Keratinocyte (primary cell): ENCODE results near the gene EGLN3. TPM values are rescaled to one million over a fixed set of nuclear protein-coding genes. Genes with fewer than 3 reads are reported as not detected.

Experiments
- DNase-seq: peaks from one replicate; pipeline ENCODE4 v3.0.0-alpha.2; 2011; ENCODE audit warnings: low read depth, missing footprints, low spot score
- FAIRE-seq: peaks from 2 replicates; lab custom pipeline; 2011; peaks lifted over from hg19 to GRCh38; lab: Jason Lieb, UNC
- H2AFZ ChIP-seq: 2 replicates; pipeline ENCODE4 v1.6.0; 2012; ENCODE audit warnings: low read length, control low read depth, inconsistent platforms; ENCODE audit not compliant: control insufficient read depth
- H3K27ac ChIP-seq: 2 replicates; pipeline ENCODE4 v1.5.1; 2011; ENCODE audit warnings: low read length; ENCODE audit not compliant: control insufficient read depth, insufficient read depth
- H3K27me3 ChIP-seq: 3 replicates; pipeline ENCODE4 v1.6.0; 2011; ENCODE audit warnings: low read length; ENCODE audit not compliant: control insufficient read depth, insufficient read depth; ENCODE audit errors: extremely low read depth
- H3K36me3 ChIP-seq, 2 experiments: 2 replicates in 1 of 2; 3 replicates in 1 of 2; pipeline ENCODE4 v1.5.1; 2011; ENCODE audit warnings: low read length in 2 of 2, mild to moderate bottlenecking in 1 of 2; ENCODE audit not compliant: control insufficient read depth in 2 of 2, insufficient read depth in 2 of 2; ENCODE audit errors: extremely low read depth in 1 of 2
- H3K4me1 ChIP-seq: 3 replicates; pipeline ENCODE4 v1.5.1; 2011; ENCODE audit warnings: low read length; ENCODE audit not compliant: control insufficient read depth, insufficient read depth; ENCODE audit errors: extremely low read depth
- H3K4me2 ChIP-seq: 3 replicates; pipeline ENCODE4 v1.6.0; 2011; ENCODE audit warnings: low read depth, low read length; ENCODE audit not compliant: control insufficient read depth, insufficient read depth; ENCODE audit errors: extremely low read depth
- H3K4me3 ChIP-seq, 3 experiments: fragments of 200-600 bp in 1 of 3; sonication (generic) in 1 of 3; 2 replicates in 2 of 3; 3 replicates in 1 of 3; pipeline ENCODE4 v1.5.1; 2011 to 2016; ENCODE audit warnings: low read length in 3 of 3, mild to moderate bottlenecking in 3 of 3, control low read depth in 2 of 3, inconsistent platforms in 1 of 3, low read depth in 1 of 3, mixed read lengths in 1 of 3, mixed run types in 1 of 3, moderate library complexity in 1 of 3; ENCODE audit not compliant: control insufficient read depth in 2 of 3, insufficient read depth in 2 of 3; ENCODE audit errors: extremely low read depth in 1 of 3
- H3K79me2 ChIP-seq: 2 replicates; pipeline ENCODE4 v1.6.0; 2012; ENCODE audit warnings: low read length; ENCODE audit not compliant: control insufficient read depth, insufficient read depth
- H3K9ac ChIP-seq: 3 replicates; pipeline ENCODE4 v1.6.0; 2011; ENCODE audit warnings: low read length; ENCODE audit not compliant: control insufficient read depth, insufficient read depth; ENCODE audit errors: extremely low read depth
- H3K9me1 ChIP-seq: 3 replicates; pipeline ENCODE4 v1.6.0; 2011; ENCODE audit warnings: low read length; ENCODE audit not compliant: control insufficient read depth, insufficient read depth; ENCODE audit errors: extremely low read depth
- H3K9me3 ChIP-seq: 2 replicates; pipeline ENCODE4 v1.5.1; 2012; ENCODE audit warnings: low read depth, low read length; ENCODE audit not compliant: control insufficient read depth
- H4K20me1 ChIP-seq: 3 replicates; pipeline ENCODE4 v1.6.0; 2011; ENCODE audit warnings: low read length; ENCODE audit not compliant: control insufficient read depth, insufficient read depth; ENCODE audit errors: extremely low read depth
- EZH2 ChIP-seq: IDR thresholded peaks from one replicate; pipeline ENCODE4 v1.6.1; 2012; ENCODE audit warnings: inconsistent platforms, mild to moderate bottlenecking, low read length, moderate library complexity
- dilution Hi-C: fragments of 300-500 bp; cut with MboI; formaldehyde crosslinking; loops from one replicate; pipeline ENCODE4 v1.7.0; 2020; ENCODE audit warnings: low sequenced_read_pairs; ENCODE audit not compliant: extremely low pct_ligation_motif_present
- polyA plus RNA-seq, 5 experiments: library from polyadenylated mRNA; depleted of rRNA in 3 of 5; stranded (reverse) in 3 of 5; stranded (forward) in 1 of 5; unstranded in 1 of 5; fragments of >200 nt; gene quantifications; 1 replicate in 1 of 5; 2 replicates in 3 of 5; 3 replicates in 1 of 5; pipeline versions ENCODE4 v1.2.1 to v1.2.3, GENCODE V29; 2011 to 2012; ENCODE audit warnings: missing spikeins in 2 of 5, low read depth in 1 of 5, low replicate concordance in 1 of 5
- TF ChIP-seq, protein P1 (sequence below), 3 experiments: IDR thresholded peaks in 1 of 3; conservative IDR thresholded peaks in 1 of 3; optimal IDR thresholded peaks in 1 of 3; 2 replicates in 2 of 3; 3 replicates in 1 of 3; pipeline versions ENCODE3 to v1.5.1; 2011; ENCODE audit warnings: low read length in 3 of 3, mild to moderate bottlenecking in 3 of 3, moderate library complexity in 2 of 3, control low read depth in 1 of 3, inconsistent platforms in 1 of 3; ENCODE audit not compliant: insufficient read depth in 2 of 3; ENCODE audit errors: extremely low read depth in 1 of 3

The EGLN3 gene
- polyA plus RNA-seq, 1 donor (not counting 4 experiments of a cell fraction or from before 2014, with no cell fraction given) = 9.3 TPM

GRCh38 chr14:33900706-33901105 is 50.2 kb downstream of the EGLN3 start:
- no peaks in the 10 kb centered on the region for H3K9me1 ChIP-seq
- H3K9ac ChIP-seq = no peak overlapping the region
- H3K4me2 ChIP-seq = no peak overlapping the region
- H3K36me3 ChIP-seq = no peaks in the 10 kb centered on the region
- no peaks in the 10 kb centered on the region for H3K9me3 ChIP-seq
- no peaks in the 10 kb centered on the region for H3K4me1 ChIP-seq
- FAIRE-seq (no peak), DNase-seq (no peak)
- no peak for TF ChIP-seq EZH2
- TF ChIP-seq, protein P1, sequence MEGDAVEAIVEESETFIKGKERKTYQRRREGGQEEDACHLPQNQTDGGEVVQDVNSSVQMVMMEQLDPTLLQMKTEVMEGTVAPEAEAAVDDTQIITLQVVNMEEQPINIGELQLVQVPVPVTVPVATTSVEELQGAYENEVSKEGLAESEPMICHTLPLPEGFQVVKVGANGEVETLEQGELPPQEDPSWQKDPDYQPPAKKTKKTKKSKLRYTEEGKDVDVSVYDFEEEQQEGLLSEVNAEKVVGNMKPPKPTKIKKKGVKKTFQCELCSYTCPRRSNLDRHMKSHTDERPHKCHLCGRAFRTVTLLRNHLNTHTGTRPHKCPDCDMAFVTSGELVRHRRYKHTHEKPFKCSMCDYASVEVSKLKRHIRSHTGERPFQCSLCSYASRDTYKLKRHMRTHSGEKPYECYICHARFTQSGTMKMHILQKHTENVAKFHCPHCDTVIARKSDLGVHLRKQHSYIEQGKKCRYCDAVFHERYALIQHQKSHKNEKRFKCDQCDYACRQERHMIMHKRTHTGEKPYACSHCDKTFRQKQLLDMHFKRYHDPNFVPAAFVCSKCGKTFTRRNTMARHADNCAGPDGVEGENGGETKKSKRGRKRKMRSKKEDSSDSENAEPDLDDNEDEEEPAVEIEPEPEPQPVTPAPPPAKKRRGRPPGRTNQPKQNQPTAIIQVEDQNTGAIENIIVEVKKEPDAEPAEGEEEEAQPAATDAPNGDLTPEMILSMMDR (optimal IDR thresholded peaks at IDR 0.05 in 1 of 3, IDR thresholded peaks at IDR 0.05 in 1 of 3, conservative IDR thresholded peaks at IDR 0.05 in 1 of 3; ENCODE audit: extremely low read depth in 1 of 3, insufficient read depth in 2 of 3, low read length in 3 of 3) = no peak
- H2AFZ ChIP-seq = no peak overlapping the region
- H3K79me2 ChIP-seq = no peaks in the 10 kb centered on the region
- H4K20me1 ChIP-seq = no peaks in the 10 kb centered on the region
- dilution Hi-C loops = no loop called here
- no peak overlapping the region for H3K27ac ChIP-seq
- H3K27me3 ChIP-seq = no peaks in the 10 kb centered on the region
- H3K4me3 ChIP-seq = no peak overlapping the region

- dilution Hi-C loops = no loop called here
- H3K27me3 ChIP-seq = no peaks in the 10 kb centered on the region
- no peak overlapping the region for H3K4me2 ChIP-seq
- H3K36me3 ChIP-seq = no peaks in the 10 kb centered on the region
- no peak for FAIRE-seq
- no peaks in the 10 kb centered on the region for H3K4me1 ChIP-seq
- TF ChIP-seq, protein P1 (optimal IDR thresholded peaks at IDR 0.05 in 1 of 3, IDR thresholded peaks at IDR 0.05 in 1 of 3, conservative IDR thresholded peaks at IDR 0.05 in 1 of 3; ENCODE audit: extremely low read depth in 1 of 3, insufficient read depth in 2 of 3, low read length in 3 of 3) = no peak
- TF ChIP-seq EZH2 = no peak
- no peak overlapping the region for H3K27ac ChIP-seq
- no peaks in the 10 kb centered on the region for H3K9me1 ChIP-seq
- H2AFZ ChIP-seq = no peak overlapping the region
- H3K4me3 ChIP-seq = no peak overlapping the region
- no peaks in the 10 kb centered on the region for H3K79me2 ChIP-seq
- no peak overlapping the region for H3K9ac ChIP-seq
- no peaks in the 10 kb centered on the region for H4K20me1 ChIP-seq
- H3K9me3 ChIP-seq = no peaks in the 10 kb centered on the region
- DNase-seq = no peak
These were observed 51.0 kb downstream of the EGLN3 start for GRCh38 chr14:33899723-33900341.
